GM06990 (cell line): ENCODE data around the gene URM1.

Experiments
- DNase-seq: peaks from one replicate; pipeline ENCODE4 v3.0.0-alpha.2; 2011; ENCODE audit not compliant: insufficient read length; ENCODE audit errors: extremely low read depth
- H3K27me3 ChIP-seq: replicated peaks from 2 replicates; pipeline ENCODE4 v1.6.0; 2011; ENCODE audit warnings: low read length; ENCODE audit not compliant: control insufficient read depth, insufficient read depth
- H3K36me3 ChIP-seq: 2 replicates; pipeline ENCODE4 v1.5.1; 2011; ENCODE audit warnings: low read length; ENCODE audit not compliant: control insufficient read depth, insufficient read depth
- H3K4me3 ChIP-seq: replicated peaks from 2 replicates; pipeline ENCODE4 v1.5.1; 2011; ENCODE audit warnings: low read depth, mild to moderate bottlenecking, control low read depth, low read length
- CTCF ChIP-seq: IDR thresholded peaks from 2 replicates; pipeline ENCODE4 v1.5.1; 2011; ENCODE audit warnings: low read length, control low read depth, mild to moderate bottlenecking, inconsistent platforms; ENCODE audit not compliant: insufficient read depth, poor library complexity, severe bottlenecking

Gene URM1

GRCh38 chr9:128405077-128405779 is 34.1 kb downstream of the URM1 start:
- no peaks in the 10 kb centered on the region for H3K36me3 ChIP-seq
- no peak overlapping the region for H3K4me3 ChIP-seq
- DNase-seq: no peak
- no peak for TF ChIP-seq CTCF
- no peaks in the 10 kb centered on the region; the same call in none of the 2 replicates for H3K27me3 ChIP-seq

GRCh38 chr9:128405780-128406171 is 34.6 kb downstream of the URM1 start:
- TF ChIP-seq CTCF: no peak
- Histone ChIP-seq H3K4me3 (no peak overlapping the region), H3K36me3 (no peaks in the 10 kb centered on the region), H3K27me3 (no peaks in the 10 kb centered on the region; the same call in none of the 2 replicates)
- DNase-seq: no peak

- no peaks in the 10 kb centered on the region; the same call in none of the 2 replicates for H3K27me3 ChIP-seq
These were observed 35.7 kb downstream of the URM1 start for GRCh38 chr9:128406848-128407391.

GRCh38 chr9:128408963-128409431 is 37.8 kb downstream of the URM1 start:
- Histone ChIP-seq H3K36me3 (no peaks in the 10 kb centered on the region), H3K27me3 (no peaks in the 10 kb centered on the region; the same call in none of the 2 replicates), H3K4me3 (no peak overlapping the region)
- no peak for DNase-seq
- TF ChIP-seq CTCF: no peak

More at GRCh38 chr9:128406848-128407391, 35.7 kb downstream of the URM1 start:
- DNase-seq: no peak
- Histone ChIP-seq H3K36me3 (no peaks in the 10 kb centered on the region), H3K4me3 (no peak overlapping the region)
- TF ChIP-seq CTCF: no peak

- DNase-seq: no peak
- no peaks in the 10 kb centered on the region for H3K36me3 ChIP-seq
- TF ChIP-seq CTCF: no peak
- H3K27me3 ChIP-seq: no peaks in the 10 kb centered on the region; the same call in none of the 2 replicates
- H3K4me3 ChIP-seq: no peak overlapping the region
These were observed 38.3 kb downstream of the URM1 start for GRCh38 chr9:128409450-128409849.

- peak; percentile 17 for TF ChIP-seq CTCF
- Histone ChIP-seq H3K4me3 (no peak overlapping the region), H3K36me3 (no peaks in the 10 kb centered on the region), H3K27me3 (no peaks in the 10 kb centered on the region; the same call in none of the 2 replicates)
- no peak for DNase-seq
These were observed 38.8 kb downstream of the URM1 start for GRCh38 chr9:128409978-128410377.
